ENCODE data around the gene DLG1. TPM values are rescaled to one million over a fixed set of nuclear protein-coding genes. Genes with fewer than 3 reads are reported as not detected.

The DLG1 gene
- 141 TPM for total RNA-seq

GRCh38 chr3:197298341-197298944 is at the start of gene DLG1:
Gene DLG1, minus strand, starts transcription at chr3:197298612. Its CDS starts 1,408 bp downstream, at chr3:197297204.

GRCh38 chr3:197029511-197030167 is 268.8 kb downstream of the DLG1 start, which contains the start of gene MELTF:
Gene MELTF, minus strand, starts transcription at chr3:197029817. Its CDS starts 115 bp downstream, at chr3:197029702.

Data from camera-type eye (tissue), 1 donor.